H7 (cell line): ENCODE results near the gene EXOC1L. TPM values are rescaled to one million over a fixed set of nuclear protein-coding genes. Genes with fewer than 3 reads are reported as not detected.

Experiments
- DNase-seq: peaks from one replicate; pipeline ENCODE4 v3.0.0; 2012
- H3K27me3 ChIP-seq: 2 replicates; pipeline ENCODE4 v1.6.0; 2011; ENCODE audit warnings: mild to moderate bottlenecking, low read length; ENCODE audit not compliant: control insufficient read depth, insufficient read depth
- H3K36me3 ChIP-seq: replicated peaks from 2 replicates; pipeline ENCODE4 v1.5.1; 2011; ENCODE audit warnings: low read length; ENCODE audit not compliant: control insufficient read depth, insufficient read depth
- H3K4me3 ChIP-seq: 2 replicates; pipeline ENCODE4 v1.5.1; 2011; ENCODE audit warnings: low read depth, mild to moderate bottlenecking, control low read depth, low read length, moderate library complexity; ENCODE audit not compliant: insufficient read depth
- total RNA-seq: library from RNA; depleted of rRNA; stranded (reverse); fragments of >200 nt; shearing (Covaris generic); gene quantifications from 2 replicates; pipeline ENCODE4 v1.2.3, GENCODE V29; 2014

EXOC1L gene
- total RNA-seq, 1 experiment from 2014 or later, result not detected

DNA sequence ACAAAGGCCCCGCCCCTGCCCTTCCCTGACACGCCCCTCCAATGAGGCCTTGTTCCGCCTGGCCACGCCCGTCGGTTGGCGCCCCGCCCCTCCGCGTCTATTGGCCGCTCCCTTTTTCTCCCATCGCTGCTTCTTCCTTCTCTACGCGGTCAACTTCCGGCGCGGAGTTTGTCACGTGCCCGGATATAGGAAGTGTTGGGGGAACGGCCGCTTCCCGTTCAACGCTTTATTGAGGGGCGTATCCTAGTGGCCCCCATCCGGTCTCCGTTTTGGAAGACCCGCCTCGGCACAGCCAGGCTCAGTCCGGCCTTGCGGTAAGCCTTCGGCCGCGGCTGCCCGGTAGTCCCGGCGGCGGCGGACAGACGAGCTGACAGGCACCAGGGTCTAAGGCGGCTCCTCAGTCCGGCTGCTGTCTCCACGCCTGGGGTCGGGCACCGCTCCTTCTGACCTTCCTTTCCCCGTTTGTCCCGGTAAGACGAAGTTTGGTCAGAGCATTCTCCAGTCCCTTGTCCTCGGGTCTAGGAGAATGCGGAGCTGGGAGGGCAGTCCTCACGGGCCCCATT is 34.0 kb downstream of the EXOC1L start, which contains the start of gene EXOC1:
Gene EXOC1, plus strand, starts transcription at position 165 of the 563 bp plus-strand sequence. CDS start 4,676 bp downstream, outside the sequence.
- H3K4me3 ChIP-seq, result peak within 1 kb of the TSS; percentile 85
- peak; percentile 91 for DNase-seq
- H3K36me3 ChIP-seq, result no peaks in the 10 kb centered on the region; the same call in 1 of the 2 replicates
- no peaks in the 10 kb centered on the region for H3K27me3 ChIP-seq

DNA sequence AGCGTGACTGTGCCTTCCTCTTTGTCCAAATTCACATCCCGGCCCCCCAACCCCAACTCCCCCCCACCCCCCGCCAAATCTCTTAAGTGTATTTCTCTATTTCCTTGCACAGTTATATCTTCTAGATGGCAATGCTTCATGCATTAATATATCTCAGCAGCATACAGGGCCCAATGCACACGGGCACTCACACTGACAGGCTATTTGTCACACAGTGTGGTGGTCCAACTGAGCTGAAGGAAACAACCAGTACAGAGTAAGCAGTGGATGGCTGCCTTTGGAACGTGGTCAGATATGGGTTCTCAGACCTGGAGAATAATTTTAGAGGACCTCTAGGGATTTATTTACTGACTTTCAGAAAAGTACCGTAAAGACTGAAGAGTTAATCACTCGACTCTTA is 34.5 kb downstream of the EXOC1L start:
- Histone ChIP-seq H3K27me3 (no peaks in the 10 kb centered on the region), H3K4me3 (peak overlapping the region; percentile 85), H3K36me3 (no peaks in the 10 kb centered on the region; the same call in 1 of the 2 replicates)
- no peak for DNase-seq

DNA sequence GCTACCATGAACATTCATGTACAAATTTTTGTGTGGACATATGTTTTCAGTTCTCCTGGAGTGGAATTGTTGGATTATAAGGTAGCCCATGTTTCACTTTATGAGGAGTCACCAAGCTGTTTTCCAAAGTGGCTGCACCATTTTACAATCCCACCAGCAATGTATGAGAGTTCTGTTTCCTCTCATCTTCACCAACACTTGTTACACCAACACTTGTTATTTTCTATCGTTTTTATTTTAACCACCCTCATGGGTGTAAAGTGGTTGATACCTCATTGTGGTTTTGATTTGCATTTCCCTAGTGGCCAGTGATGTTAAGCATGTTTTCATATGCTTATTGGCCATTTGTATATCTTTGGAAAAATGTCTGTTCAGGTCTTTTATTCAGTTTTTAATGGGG is 38.0 kb downstream of the EXOC1L start:
- Histone ChIP-seq H3K4me3 (no peak overlapping the region), H3K27me3 (no peaks in the 10 kb centered on the region)
- DNase-seq, result no peak

DNA sequence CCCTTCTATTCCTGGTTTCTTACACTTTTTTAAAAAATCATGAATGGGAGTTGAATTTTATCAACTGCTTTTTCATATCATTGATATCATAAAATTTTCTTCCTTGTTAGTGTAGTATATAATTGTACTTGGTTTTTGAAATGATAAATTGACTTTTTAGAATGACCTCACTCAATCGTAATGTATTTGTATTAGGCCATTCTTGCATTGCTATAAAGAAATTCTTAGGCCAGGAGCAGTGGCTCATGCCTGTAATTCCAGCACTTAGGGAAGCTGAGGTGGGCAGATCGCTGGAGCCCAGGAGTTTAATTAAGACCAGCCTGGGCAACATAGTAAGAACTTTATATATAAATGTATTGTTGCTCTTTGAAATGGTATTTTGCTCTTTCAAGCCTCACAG is 40.1 kb downstream of the EXOC1L start:
- H3K36me3 ChIP-seq, result no peaks in the 10 kb centered on the region; the same call in 1 of the 2 replicates
- DNase-seq, result no peak
- no peaks in the 10 kb centered on the region for H3K27me3 ChIP-seq
- no peak overlapping the region for H3K4me3 ChIP-seq

More for the DNA sequence above, 38.0 kb downstream of the EXOC1L start:
- no peaks in the 10 kb centered on the region; the same call in 1 of the 2 replicates for H3K36me3 ChIP-seq

DNA sequence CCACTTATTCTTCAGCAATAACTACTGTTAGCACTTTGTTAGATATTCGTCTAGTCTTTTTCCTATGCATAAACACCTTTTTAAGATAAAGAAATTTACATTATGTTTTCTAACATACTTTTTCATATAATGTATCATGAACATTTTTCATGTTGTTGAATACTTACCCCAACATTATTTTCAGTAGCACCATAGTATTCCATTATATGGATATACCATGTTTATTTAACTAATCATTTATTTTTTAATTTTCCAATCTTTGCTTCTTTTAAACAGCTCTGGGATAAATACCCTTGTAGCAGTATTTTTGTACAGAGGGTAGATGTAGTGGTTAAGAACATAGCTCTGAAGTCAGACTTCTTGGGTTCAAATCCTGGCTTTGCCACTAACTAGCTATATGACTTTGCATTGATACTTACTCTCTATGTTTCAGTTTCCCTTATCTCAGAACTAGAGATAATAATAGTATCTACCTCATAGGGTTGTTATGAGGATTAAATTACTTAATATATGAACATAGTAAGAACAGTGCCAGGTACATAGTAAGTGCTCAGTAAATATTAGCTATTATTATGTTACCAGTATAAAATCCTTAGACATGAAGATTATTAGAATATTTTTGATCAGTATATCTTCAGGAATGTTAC is 45.1 kb downstream of the EXOC1L start:
- DNase-seq, result no peak

DNA sequence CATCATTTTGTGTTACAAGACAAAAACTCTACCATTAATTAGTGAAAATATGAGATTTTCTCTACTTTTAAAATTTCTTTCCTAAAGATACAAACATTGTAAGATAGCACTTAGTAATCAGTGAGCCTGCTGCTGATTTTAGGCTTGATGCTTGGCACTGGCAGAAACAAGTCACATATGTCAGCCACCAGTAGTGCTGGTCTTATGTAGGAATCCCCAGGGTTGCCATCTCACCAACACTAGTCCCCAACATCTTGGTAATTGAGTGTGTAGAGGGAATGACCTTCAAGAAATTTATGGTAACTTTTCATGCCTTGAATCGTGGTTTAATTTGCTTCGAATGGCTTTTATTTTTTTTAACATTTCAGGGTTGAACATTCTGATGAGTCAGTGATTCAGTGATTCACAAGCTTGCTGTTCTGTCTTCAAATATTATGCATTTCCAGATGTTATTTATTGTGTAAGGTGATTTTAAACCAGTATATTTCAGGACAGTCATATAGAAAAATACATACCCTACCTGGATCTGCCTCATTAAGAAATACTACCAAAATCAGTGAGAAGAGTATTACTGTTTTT is 45.7 kb downstream of the EXOC1L start:
- Histone ChIP-seq H3K36me3 (no peaks in the 10 kb centered on the region), H3K27me3 (no peaks in the 10 kb centered on the region), H3K4me3 (no peak overlapping the region)
- DNase-seq, result no peak

More for the DNA sequence above, 45.1 kb downstream of the EXOC1L start:
- H3K4me3 ChIP-seq, result no peak overlapping the region
- H3K36me3 ChIP-seq, result no peaks in the 10 kb centered on the region
- no peaks in the 10 kb centered on the region for H3K27me3 ChIP-seq

DNA sequence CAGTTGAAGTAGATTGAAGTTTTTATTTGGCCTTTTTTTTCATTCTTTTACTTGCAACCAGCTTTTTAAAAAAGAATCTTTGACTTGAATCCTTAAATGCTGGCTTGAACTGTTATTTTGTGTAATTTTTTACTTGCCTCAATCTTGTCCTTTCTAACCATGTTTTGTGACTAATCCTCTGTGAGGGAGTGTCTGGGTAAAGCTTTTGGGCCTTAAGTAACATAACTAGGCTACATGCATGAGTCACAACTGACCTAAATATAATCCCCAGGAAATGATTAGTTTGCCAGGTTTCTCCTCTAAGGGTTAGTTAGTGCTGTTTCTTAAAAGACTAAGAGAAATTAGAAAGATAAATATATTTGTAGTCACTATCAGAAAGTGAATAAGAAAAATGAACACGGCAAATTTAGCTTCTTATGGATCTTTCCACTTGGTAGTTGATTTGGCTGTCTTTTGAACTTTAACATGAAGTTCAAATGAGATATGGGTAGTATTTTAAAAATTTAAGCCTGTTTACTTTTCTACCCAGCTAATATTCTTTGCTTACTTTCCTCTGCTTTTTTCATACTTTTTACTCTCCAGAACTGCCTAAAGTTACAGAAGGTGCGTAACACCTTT is 46.8 kb downstream of the EXOC1L start:
- DNase-seq, result no peak
- Histone ChIP-seq H3K27me3 (no peaks in the 10 kb centered on the region), H3K4me3 (no peak overlapping the region), H3K36me3 (no peaks in the 10 kb centered on the region; the same call in 1 of the 2 replicates)

DNA sequence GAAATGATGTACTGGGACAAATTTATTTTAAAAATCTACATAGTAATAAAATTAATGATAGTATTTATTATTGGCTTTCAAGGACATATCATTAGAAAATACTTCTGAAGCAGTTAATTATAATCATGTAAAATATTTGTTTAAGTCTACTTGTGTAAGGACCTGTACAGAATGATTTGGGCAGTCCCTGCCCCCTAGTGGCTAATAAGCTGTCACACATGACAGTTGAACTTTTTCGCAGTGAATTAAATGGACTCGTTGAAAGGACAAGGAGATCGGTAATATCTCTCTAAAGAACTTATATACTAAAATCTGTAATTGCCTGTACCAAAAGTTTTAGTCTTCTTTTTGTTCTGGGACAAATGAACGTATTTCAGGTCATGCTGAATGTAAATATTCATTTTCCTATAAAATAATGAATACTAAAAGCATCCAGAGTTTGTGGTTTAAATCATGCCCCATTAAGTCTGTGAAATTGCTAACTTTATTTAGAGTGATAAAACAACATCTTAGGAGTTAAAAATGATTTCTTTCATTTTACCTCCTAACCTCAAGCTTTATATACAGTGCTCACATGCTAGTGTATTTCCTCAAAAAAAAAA is 47.5 kb downstream of the EXOC1L start:
- H3K4me3 ChIP-seq, result no peak overlapping the region
- peak; percentile 26 for DNase-seq
- H3K36me3 ChIP-seq, result no peaks in the 10 kb centered on the region; the same call in 1 of the 2 replicates
- H3K27me3 ChIP-seq, result no peaks in the 10 kb centered on the region

DNA sequence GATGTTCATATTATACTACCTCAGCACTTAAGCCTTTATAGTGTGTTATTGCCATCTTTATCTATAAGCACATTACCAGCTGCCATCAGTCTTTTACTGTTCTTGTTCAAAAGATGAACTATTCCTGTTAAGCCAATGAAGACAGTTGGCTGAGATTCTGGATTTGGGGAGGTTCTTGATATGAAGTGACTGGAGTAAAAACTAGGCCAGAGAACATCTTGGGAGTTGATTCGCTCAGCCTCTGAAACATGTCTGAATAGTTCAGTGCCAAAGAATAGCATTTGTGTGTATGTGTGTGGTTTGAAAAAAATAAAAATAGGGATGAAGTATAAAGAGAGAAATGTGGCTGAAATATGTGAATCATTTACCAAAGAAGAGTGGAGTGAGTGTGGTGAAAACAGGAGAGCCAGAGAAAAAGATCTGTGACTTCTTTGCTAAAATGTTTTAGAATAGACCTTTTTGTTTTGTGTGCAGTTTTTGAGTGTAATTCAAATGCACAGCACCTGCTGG is 49.0 kb downstream of the EXOC1L start:
- Histone ChIP-seq H3K27me3 (no peaks in the 10 kb centered on the region), H3K4me3 (no peak overlapping the region), H3K36me3 (no peaks in the 10 kb centered on the region; the same call in 1 of the 2 replicates)
- DNase-seq, result no peak

DNA sequence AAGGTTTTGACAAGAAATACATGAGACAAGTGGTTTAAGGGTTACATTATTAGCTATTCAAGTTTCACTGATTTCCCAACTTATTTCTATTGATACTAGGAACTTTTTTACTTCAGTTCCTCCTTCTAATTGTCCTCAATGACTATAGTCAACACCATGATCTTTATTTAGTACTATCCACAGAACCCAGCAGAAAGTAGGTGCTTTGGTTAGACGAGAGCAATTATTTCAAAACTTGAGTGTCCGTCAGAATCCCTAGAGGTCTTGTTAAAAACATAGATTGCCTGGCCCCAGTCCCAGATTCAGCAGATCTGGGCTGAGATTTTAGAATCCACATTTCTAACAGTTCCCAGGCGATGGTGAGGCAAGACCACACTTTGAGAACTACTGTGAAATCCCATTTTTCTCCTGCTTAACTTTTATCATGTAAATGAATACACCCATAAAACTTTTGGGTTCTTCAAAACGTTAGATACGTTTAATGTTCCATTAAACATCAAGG is 51.8 kb downstream of the EXOC1L start:
- Histone ChIP-seq H3K36me3 (no peaks in the 10 kb centered on the region; the same call in 1 of the 2 replicates), H3K4me3 (no peak overlapping the region), H3K27me3 (no peaks in the 10 kb centered on the region)
- no peak for DNase-seq

DNA sequence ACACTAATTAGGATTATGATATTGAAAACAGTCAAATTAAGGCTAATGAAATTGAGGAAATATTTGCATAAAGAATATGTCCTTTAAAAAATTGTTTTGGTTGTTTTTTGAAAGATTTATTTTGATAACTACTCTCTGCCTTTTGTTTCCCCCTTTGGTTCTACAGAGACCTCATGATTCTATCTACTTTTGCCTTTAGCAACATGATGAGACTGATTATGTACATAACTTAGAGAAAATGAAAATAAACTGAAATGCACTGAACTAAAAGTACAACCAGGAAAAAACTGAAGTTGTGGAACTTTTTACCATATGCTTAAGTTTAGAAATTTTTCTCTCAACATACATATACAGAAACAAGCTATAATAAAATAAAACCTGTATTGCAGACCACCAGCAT is 55.2 kb downstream of the EXOC1L start:
- Histone ChIP-seq H3K27me3 (no peaks in the 10 kb centered on the region), H3K36me3 (no peaks in the 10 kb centered on the region; the same call in none of the 2 replicates), H3K4me3 (no peak overlapping the region)
- no peak for DNase-seq

DNA sequence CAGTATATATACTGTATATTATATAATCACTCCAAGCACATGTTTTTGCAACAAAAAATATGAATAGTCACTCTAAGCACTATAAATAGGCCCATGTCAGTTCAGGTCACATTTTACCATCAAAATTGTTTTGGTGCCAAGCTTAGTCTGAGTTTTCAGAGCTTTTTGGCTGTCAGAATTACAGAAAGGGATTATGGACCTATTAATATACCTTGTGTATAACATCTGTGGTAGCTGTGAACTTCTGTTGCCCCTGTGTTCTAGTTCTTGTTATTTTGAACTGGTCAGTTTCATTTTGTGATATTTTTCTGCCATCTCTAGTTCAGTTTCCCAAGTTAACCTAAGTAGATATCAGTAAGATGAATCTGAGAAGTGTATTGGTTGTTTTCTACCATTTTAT is 56.8 kb downstream of the EXOC1L start:
- DNase-seq, result no peak
- H3K36me3 ChIP-seq, result no peaks in the 10 kb centered on the region; the same call in 1 of the 2 replicates
- no peaks in the 10 kb centered on the region for H3K27me3 ChIP-seq
- no peak overlapping the region for H3K4me3 ChIP-seq

DNA sequence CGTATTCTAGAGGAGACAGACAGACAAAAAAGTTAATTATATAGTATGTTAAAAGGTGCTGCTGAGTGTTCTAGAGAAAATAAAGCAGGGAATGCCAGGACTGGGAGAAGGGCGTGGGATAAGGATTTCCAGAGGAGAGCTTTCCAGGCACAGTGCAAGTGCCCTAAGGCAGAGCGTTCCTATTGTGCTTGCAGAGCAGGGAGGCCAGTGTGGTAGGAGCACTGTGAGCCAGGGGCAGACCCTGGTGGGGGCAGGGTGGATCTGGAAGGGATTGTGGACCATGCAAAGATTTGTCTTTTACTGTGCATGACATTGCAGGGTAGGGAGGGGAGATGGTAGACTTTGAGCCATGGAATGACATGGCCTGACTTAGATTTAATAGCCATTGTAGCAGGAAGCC is 59.6 kb downstream of the EXOC1L start:
- no peak for DNase-seq
- Histone ChIP-seq H3K27me3 (no peaks in the 10 kb centered on the region), H3K4me3 (no peak overlapping the region), H3K36me3 (no peaks in the 10 kb centered on the region; the same call in none of the 2 replicates)

DNA sequence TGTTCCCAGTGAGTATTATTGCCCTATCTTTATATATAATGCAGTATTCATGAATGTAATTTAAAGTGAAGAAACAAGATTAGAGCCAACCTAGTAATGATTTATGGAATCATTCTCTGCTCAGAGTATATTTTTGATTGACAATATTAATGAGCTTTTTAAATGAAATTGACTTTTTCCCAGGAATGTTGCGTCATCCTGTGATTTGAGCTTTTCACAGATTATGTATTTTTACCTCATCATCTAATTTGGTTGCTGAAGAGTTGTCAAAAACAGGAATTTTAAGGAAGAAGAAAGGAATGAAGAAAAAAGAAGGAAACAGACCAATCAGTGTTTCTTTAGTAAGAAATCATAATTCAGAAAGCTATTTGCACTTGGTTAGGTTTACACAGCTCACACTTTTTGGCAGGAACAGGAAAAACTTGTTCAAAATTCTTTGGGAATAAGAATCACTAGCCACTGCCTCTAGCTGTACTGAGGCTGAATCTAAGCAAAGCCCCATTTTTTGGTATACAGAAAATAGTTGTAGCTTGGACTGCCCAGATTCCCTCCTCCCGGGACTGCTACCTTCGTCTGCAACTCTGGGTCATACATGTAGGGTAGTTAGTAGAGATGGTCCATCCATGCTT is 61.2 kb downstream of the EXOC1L start:
- no peak for DNase-seq

More for the DNA sequence above, 61.2 kb downstream of the EXOC1L start:
- H3K4me3 ChIP-seq, result no peak overlapping the region
- no peaks in the 10 kb centered on the region; the same call in none of the 2 replicates for H3K36me3 ChIP-seq
- no peaks in the 10 kb centered on the region for H3K27me3 ChIP-seq
